ENCODE data around the gene PCBP4.

DNA sequence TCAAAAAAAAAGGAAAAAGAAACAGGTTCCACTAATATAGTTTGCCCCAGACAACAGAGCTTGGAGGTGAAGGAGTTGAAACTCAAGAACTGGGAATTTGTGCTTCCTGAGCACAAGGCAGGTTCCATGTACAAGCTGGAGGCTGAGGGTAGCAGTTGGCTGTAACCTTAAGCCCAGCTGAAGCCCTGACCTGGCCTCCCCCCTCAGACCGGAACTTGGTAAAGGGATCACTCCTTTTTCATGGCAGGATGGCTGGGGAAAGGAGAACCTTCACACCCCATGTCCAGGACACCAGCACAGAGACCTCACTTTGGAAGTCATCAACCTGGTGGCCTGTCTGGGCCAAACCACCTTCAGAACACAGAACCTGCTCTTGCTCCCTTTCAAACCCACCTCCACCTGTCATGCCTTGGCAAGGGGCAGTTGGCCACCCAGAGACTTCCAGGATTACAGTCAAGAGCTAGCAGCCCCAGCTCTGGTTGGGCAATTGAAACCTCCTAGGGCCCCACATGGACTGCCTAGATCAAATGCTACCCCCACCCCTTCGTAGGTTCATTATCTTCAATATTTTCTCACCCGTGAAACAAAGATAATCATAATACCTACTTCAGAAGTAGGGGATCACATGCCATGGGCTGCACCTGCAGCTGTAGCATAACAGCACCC, 24.9 kb upstream of the PCBP4 start:
- TF ChIP-seq EZH2phosphoT487 (IDR thresholded peaks at IDR 0.05; ENCODE audit: insufficient read depth, low read depth): no peak
- TF ChIP-seq EZH2 (IDR thresholded peaks at IDR 0.05; ENCODE audit: insufficient read depth, poor library complexity, severe bottlenecking): no peak

All from GM23248 (cell line).